NCI-H128 (cell line): ENCODE measurements around the gene RGS11.
A peak's percentile ranks its signal among the peaks of the same experiment; 100 is the strongest.

Source experiments
- DNase-seq: peaks from one replicate; lab custom pipeline; 2025; ENCODE audit not compliant: unreplicated experiment; lab: John Stamatoyannopoulos, UW

RGS11 gene

DNA sequence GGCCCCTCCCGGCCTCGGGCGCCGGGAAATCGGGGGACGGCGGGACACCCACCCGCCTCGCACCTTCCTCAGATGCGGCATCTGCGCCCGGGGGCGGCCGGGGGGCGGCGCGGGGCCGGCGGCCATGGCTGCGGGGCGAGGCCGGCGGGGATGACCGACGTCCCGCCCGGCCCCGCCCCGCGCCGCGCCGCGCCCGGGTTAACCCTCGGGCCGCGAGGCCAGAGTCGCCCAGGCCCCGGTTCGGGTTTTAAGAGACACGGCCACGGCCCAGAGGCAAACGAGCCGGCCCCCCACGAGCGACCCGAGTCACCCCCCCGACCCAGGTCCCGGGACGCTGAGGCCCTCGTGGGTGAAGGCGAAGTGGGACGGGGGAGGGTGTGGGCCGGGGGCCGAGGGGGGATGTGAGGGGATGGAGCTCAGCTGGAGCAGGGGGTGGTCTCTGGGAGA is at the start of gene RGS11:
Gene RGS11 (minus strand): TSS at position 159 of the 447 bp plus-strand sequence. CDS start 33 bp downstream, at position 126.
- DNase-seq, result no peak

DNA sequence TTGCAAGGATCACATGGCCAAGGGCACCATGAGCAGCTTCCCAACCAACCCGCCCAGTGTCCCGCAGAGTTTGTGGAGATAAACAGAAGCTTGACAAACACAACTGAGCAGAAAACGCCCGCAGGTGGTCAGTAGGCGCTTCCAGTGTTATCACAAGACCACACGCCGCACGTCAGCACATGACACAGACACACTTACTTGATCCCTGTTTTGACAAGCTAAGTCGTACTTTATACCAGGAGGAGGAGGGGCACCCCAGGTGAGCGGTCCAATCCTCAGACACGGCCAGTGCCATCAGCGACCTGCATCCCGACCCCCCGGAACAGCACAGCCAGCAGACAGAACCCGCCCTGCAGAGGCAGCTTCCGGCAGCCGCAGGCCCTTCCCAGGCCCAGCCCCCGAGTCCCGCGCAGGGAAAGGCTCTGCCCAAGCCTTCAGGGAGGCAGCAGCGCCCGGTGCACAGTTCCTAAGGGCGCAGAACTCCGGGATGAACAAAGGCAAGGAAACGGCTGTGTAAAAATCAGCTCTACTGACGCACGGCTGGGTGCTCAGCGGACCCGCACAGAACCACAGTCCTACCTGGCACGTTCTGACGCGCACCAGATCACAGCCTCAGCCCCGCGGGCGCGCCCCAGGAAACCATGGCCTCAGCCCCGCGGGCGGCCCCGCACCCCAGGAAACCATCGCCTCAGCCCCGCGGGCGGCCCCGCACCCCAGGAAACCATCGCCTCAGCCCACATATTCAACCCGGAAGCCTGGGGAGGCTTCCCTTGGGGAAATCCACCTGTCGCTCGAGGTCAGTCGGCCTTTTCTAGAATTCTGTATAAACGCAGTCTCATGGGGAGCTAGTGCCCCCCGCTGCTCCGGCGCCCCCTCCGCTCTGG is 48.9 kb upstream of the RGS11 start:
- DNase-seq, result no peak

DNA sequence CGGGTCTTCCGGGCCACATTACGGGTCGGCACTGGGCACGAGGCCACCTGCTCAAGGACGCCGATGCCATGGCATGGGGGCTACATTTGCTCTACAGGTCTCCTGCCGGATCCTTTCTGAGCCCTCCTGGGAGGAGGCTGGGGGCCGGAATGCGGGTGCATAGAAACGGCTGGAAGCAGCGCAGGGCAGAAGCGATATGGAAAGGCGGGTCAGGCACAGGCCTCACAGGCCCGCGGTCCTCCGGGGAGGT is 48.4 kb upstream of the RGS11 start:
- no peak for DNase-seq

DNA sequence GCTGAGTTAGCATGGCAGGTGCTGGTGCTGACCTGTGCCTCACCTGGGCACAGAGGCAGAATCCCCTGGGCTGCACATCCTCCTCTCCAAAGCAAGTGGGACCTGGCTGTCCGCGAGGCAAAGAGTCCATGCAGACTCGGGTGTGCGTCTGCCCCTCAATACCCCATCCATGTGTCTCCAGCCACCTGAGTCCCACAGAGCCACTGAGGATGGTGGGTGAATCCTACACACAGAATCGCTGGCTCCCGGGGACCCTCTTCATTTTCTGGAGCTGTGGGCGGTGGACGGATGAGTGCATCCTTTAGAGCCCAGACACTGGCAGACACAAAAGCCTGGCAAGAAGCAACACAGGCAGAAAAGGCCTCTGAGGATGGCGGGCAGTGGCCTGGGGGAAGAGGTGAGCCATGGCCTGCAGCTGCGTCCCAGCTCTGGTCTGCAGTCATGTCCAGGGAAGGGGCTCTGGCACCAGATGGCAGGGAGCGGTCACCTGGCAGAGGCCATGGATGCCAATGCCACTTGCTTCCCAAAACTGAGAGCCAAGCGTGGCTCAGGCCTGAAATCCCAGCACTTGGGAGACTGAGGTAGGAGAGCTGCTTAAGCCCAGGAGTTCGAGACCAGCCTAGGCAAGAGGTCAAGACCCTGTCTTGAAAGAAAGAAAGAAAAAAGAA is 46.9 kb upstream of the RGS11 start:
- DNase-seq, result no peak

DNA sequence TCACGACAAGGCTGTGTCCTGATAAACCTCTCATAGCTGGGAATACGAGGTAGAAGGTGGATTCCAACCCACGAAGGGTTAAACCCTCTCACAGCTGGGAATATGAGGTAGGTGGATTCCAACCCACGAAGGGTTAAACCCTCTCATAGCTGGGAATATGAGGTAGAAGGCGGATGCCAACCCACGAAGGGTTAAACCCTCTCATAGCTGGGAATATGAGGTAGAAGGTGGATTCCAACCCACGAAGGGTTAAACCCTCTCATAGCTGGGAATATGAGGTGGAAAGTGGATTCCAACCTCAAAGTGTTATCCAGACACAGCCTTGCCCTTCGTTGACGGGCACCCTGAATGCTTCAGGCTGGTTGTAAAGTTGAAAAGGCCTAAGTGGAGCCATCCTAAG is 45.8 kb upstream of the RGS11 start:
- DNase-seq, result no peak

DNA sequence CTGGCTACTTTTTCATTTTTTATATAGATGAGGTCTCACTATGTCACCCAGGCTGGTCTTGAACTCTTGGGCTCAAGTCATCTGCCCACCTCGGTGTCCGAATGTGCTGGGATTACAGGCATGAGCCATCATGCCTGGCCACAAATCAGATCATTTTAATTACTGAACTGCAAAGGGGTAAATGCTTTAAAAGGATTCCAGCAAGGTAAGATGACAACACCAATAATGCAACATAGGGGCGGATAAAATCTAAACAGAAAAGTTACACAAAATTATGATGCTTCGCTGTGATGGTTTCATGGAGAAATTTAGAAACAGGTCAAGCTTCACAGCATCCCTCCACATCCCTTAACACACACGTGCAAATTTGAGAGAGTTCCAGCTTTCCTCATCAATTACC is 44.5 kb upstream of the RGS11 start:
- DNase-seq, result no peak

DNA sequence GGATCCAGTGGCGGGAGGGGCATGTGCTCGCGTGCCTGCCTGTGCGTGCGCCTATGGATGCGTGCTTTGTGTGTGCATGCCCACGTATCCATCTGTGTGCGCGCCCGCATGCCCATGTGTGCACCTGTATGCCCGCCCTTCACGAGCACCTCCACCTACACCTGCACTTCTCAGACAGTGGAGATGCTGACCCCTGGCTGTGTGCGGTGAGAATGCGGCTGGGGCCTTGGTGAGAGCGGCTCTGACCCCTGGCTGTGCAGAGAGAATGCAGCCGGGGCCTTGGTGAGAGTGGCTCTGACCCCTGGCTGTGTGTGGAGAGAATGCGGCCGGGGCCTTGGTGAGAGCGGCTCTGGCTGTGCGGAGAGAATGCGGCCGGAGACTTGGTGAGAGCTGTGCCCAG is 42.9 kb upstream of the RGS11 start:
- DNase-seq, result no peak

DNA sequence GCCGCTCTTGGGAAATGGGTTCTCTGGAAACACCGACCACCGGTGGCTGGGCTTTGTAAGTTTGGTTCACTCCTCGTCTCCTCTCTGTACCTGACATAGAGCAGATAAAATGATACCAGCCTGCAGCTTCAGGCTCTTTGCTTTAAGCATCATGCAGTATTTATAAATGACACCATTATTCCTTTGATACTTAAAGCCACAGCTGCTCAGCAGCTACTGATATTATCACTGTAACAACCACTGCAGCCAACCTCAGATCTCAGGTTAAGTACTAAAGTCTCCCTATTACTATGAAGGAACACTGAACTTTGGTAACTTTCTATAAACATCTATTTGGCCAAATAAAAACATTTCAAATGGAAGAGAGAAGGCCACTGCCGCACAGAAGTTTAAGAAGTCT is 41.8 kb upstream of the RGS11 start:
- DNase-seq, result no peak

DNA sequence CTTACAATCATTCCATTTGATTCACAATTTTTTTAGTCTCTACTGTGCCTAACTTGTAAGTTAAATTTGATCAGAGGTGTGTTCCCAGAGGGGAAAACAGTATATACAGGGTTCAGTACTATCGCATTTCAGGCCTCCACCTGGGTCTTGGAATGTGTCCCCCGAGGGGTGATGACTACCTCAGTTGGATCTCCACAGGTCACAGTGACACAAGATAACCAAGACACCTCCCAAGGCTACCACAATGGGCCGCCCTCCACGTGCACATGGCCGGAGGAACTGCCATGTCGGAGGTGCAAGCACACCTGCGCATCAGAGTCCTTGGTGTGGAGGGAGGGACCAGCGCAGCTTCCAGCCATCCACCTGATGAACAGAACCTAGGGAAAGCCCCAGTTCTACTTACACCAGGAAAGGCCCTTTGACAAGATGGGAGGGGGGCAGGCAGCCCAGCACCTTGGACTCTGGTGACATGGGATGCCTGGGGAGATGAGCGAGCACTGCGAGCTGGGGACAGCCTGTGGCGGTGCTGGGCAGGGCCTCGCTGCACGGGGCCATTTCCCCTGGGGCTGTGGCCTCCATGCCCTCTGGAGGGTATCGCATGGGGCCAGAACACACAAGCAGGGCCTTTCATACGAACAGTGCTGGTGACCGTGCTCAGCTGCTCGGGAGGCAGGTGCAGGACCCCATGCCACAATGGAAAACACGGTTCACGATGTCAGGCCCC is 41.2 kb upstream of the RGS11 start:
- no peak for DNase-seq

DNA sequence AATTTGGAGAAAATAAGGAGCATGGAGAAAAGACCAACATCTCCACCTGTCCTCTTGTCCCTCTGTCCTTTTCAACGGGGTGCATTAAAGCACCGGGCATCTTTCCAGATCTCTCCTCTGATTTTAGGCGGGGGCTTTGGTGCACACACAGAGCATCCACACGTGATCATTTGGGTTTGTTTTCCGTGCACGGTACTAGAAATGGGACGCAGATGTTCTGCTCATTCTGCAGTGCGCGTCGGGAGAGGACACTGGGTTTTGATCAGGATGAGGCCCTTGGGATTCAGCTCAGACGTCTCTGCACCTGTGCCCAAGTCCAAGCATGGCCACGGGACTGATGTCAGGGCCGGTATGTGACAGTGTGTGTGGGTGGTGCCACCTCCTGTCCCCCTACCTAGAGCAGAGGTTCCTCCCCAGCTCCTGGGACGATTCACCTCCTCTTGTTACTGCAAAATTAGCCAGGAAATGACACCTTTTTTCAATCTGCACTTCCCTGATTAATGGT is 39.1 kb upstream of the RGS11 start:
- DNase-seq, result peak; percentile 11

DNA sequence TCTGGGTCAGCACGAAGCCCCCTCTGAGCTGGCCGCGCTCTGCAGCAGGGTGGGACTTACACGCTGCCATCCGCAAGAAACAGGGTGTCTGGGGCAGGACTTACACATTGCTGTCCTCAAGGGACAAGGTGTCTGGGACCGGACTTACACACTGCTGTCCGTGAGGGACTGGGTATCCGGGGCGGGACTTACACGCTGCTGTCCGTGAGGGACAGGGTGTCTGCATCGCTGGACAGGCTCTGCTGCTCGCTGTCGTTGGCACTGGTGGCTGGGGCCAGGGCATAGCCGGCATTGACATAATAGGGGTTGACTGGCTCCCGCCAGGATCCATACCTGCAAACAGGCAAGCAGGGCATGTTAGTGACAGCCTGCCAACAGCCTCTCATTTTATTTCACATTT is 38.6 kb upstream of the RGS11 start:
- DNase-seq, result no peak

DNA sequence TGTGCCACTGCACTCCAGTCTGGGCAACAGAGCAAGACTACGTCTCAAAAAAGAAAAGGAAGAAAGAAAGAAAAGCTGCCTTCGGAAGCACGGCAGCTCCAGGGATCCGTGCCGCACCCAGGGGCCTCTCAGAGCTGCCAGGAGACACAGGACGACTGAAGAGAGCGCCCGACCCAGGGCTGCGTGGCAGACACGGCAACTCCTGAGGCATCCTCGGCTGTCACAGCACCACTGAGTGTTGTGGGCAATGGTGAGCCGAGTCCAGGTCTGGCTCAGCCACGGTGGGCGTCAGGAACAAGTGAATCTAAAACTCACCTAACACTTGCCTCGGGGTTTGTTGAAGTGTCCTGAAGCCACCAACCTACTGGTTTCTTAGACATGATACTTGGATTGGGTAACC is 36.0 kb upstream of the RGS11 start:
- no peak for DNase-seq

DNA sequence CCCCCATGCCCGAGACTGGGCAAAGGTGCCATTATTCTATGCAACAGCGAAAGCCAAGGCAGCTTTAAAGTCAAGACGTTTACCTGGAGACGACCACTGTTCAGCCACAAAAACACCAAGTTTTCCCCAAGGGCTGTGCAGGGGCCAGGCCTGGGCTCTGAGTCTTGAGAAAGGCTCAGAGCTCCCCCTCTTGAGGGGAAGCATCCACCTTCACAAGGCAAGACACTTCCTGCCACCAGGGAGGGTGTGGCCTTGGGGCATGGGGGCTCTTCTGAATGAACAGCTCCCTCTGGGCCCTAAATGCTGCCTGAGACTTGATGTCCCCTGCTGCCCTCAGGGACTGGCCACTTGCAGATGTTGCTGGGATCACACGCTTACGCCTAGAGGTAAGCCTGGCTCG is 33.7 kb upstream of the RGS11 start:
- no peak for DNase-seq

DNA sequence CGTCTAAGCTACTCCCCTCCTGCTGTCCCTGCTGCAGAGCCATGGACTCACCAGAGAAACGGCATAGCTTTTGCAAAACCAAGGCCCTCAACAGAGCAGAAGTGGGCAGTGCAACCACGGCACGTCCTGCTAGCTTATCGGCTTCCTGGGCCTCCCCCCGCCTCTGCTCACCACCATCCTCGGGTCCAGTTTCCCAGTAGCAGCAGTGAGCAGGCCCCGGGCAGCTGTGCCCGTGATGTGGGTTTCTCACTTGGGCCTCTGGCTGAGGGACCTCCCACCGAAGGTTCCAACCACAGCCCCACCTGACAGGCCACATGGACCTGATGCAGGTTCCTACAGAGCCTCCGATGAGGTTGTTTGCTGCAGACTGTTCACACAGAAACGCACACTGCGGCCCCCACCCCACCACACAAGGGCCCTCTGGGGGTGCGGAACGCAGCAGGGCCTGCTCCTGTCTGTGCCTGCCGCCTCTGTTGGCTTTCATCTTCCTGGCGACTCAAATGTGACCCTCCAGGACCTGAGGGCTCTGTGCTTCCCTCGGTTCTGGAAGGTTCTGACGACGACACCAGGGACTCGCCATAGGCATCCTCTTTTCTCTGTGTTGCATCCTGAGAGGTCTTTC is 32.1 kb upstream of the RGS11 start:
- DNase-seq, result no peak

DNA sequence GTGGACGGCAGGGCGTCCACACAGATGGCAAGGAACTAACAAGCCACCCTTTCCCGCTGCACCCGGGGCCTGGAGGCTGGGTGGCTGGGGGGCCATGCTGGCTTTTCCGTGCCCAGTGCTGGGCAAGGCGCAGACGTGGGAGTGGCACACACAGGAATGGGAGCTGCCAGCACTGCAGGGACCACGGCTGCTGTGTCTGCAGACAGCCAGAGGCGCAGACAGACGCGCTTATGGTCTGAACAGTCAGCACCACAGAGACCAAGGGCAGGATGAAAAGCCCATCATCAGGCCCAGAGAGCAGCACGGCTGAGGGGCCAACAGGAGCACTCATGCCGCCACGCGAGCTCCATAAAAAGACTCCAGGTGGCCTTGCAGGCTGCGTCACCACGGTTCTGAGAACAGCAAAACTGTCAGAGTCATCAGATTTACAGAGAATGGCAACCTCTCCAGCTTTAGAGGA is 31.2 kb upstream of the RGS11 start:
- DNase-seq, result no peak

DNA sequence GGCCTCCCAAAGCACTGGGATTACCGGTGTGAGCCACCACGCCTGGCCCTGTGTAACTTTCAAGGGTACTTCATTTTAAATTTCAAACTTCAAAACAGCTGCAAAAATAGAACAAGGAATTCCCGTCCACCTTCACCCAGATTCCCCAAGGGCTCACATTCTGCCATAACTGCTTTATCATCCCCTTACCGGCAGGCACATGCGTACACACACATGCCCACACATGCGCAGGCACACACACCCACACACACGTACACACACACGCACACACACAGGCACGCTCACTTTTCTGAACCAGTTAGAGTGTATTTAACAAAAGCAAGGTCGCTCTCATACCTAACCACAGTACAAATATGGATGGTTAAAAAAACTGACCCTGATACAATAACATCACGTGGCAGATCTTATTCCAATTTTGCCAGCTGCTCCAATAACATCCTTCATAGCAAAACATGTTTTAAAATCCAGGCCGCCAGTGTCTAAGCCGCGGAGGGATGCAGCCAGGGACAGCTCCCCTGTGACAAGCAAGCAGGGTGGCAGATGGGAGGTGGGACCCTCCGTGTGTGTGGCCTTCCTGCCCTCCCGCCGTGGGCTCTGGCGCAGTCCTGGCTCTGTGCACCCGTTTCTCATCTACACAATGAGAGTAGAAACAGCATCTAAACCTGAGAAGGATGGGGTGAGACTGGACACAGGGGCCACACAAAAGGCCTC is 30.3 kb upstream of the RGS11 start:
- no peak for DNase-seq

DNA sequence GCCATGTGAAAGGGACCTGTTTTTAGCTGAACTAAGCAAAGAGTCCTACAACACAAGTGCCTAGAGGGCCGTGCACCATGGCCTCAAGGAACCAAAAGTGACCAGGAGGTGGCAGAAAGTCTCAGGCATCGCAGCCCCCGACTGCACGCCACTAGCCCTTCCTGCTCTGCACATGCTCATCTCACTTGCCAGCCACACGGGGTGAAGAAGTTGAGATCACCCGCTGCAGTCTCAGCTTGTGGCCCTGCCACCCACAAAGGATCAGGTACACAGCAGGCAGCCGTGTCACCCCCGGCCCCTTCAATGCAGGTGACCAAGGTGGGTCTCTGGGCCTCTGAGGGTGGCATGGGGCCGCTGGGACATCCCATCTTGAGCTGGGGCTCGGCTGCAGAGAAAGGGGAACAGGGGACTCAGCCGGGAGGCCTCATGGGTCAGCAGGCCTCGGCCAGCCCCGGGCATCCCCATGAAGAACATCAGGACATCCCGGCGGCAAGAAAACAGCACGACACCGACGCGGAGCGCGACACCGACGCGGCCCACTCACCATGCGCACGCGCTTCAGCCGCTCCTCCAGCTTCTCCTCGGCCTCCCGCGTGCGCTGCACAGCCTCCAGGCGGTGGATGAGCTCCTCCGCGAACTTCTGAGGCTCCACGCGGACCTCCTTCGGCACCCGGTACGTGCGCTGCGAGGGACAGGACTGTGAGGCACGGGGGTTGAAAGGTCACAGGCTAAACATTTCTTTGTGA is 28.2 kb upstream of the RGS11 start:
- no peak for DNase-seq

DNA sequence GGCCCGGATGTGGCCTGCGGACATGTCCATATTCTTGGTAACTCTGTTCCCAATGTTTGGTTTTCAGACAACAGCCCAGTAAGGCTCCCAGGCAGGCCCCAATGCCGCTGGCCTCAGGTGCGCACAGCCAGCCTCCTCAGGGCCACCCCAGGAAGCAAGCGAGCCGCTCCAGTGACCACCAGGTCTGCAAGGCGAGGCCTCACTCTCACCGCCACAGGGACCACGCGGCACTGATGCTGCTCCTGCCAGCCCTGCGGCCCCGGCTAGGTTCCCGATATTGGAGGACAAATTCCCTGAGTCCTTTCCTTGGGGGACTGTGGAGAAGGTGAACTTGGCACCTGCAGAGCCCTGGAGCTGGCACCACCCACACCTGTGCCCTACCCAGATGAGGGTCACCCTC is 26.2 kb upstream of the RGS11 start:
- DNase-seq, result no peak

DNA sequence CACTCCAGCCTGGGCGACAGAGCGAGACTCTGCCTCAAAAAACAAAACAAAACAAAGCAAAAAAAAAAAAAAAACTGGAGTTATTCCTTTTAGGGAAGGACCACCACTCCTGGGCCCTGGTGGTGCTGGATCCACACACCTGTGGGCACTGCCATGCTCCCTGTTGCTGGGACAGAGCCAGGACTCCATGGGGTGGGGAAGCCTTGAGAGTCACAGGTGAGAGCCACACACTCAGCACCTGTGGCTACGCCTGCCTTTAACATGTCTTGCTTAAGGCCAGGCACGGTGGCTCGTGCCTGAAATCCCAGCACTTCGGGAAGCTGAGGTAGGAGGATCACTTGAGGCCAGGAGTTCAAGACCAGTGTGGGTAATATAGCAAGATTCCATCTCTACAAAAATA is 25.5 kb upstream of the RGS11 start:
- no peak for DNase-seq

DNA sequence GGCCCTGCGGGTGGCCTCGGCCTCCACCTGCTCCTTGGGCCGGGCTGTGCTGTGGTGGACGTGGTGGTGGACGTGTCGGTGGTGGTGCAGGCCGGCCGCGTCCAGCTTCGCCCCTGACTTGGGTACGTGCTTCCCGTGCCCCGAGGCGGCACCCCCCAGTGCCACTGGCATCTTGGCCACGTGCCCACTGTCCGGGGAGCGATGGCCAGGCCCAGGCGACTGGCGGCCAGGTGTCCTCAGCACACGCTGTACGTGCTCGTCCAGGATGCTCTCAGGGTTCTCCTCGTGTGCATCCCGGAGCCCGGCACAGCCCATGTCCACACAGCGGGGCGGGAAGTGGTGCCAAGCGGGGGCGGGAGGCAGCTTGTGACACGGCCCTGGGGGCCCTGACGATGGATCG is 22.1 kb upstream of the RGS11 start:
- no peak for DNase-seq
